ENCODE results near the gene FXYD4. TPM values are rescaled to one million over a fixed set of nuclear protein-coding genes. Genes with fewer than 3 reads are reported as not detected.

Gene FXYD4
- total RNA-seq, 1 donor from 2014 or later, result not detected

GRCh38 chr10:43369921-43370320, 1.5 kb upstream of the FXYD4 start:
- Mint-ChIP-seq H3K4me1 (no peaks in the 10 kb centered on the region), H3K9me3 (no peaks in the 10 kb centered on the region), H3K36me3 (ENCODE audit: low read depth) (no peaks in the 10 kb centered on the region), H3K4me3 (no peak overlapping the region), H3K27me3 (no peaks in the 10 kb centered on the region), H3K27ac (no peak overlapping the region)
- DNase-seq (no peak), ATAC-seq (ENCODE audit: low read depth) (no peak)
- TF ChIP-seq CTCF (IDR thresholded peaks at IDR 0.05), result no peak
- POLR2A ChIA-PET, result no interaction called here
- intact Hi-C loops (cut with micrococcal nuclease), result no loop called here
- CTCF ChIA-PET, result no interaction called here

GRCh38 chr10:43370671-43371215, 693 bp upstream of the FXYD4 start:
- no peak for DNase-seq
- Mint-ChIP-seq H3K4me3 (no peak overlapping the region), H3K27me3 (no peaks in the 10 kb centered on the region), H3K4me1 (no peaks in the 10 kb centered on the region), H3K36me3 (ENCODE audit: low read depth) (no peaks in the 10 kb centered on the region), H3K9me3 (no peaks in the 10 kb centered on the region), H3K27ac (no peak overlapping the region)
- no peak for ATAC-seq (ENCODE audit: low read depth)
- TF ChIP-seq CTCF (IDR thresholded peaks at IDR 0.05), result no peak
- POLR2A ChIA-PET, result no interaction called here
- CTCF ChIA-PET, result interaction anchor here (1.2 kb wide), 1 partner anchor 90 kb away, joined by 3 read pairs; no protein-coding TSS in a partner anchor
- intact Hi-C loops (cut with micrococcal nuclease), result no loop called here

GRCh38 chr10:43372765-43373361, 1.4 kb downstream of the FXYD4 start:
- DNase-seq, result no peak
- Mint-ChIP-seq H3K4me1 (no peaks in the 10 kb centered on the region), H3K36me3 (ENCODE audit: low read depth) (no peaks in the 10 kb centered on the region), H3K4me3 (no peak overlapping the region), H3K27me3 (no peaks in the 10 kb centered on the region), H3K27ac (no peak overlapping the region), H3K9me3 (no peaks in the 10 kb centered on the region)
- CTCF ChIA-PET, result no interaction called here
- TF ChIP-seq CTCF (IDR thresholded peaks at IDR 0.05), result no peak
- POLR2A ChIA-PET, result interaction anchor here (0.6 kb wide), 1 partner anchor 10 kb away, joined by 4 read pairs; no protein-coding TSS in a partner anchor
- intact Hi-C loops (cut with micrococcal nuclease), result no loop called here
- ATAC-seq (ENCODE audit: low read depth), result no peak

GRCh38 chr10:43373461-43373860, 2.0 kb downstream of the FXYD4 start:
- CTCF ChIA-PET, result no interaction called here
- H3K4me1 Mint-ChIP-seq, result no peaks in the 10 kb centered on the region
- intact Hi-C loops (cut with micrococcal nuclease), result no loop called here
- ATAC-seq (ENCODE audit: low read depth), result no peak
- no peak overlapping the region for H3K27ac Mint-ChIP-seq
- no peak for TF ChIP-seq CTCF (IDR thresholded peaks at IDR 0.05)
- H3K36me3 Mint-ChIP-seq (ENCODE audit: low read depth), result no peaks in the 10 kb centered on the region
- H3K4me3 Mint-ChIP-seq, result no peak overlapping the region
- DNase-seq, result no peak
- POLR2A ChIA-PET, result no interaction called here
- no peaks in the 10 kb centered on the region for H3K27me3 Mint-ChIP-seq
- no peaks in the 10 kb centered on the region for H3K9me3 Mint-ChIP-seq

GRCh38 chr10:43374194-43374593, 2.8 kb downstream of the FXYD4 start:
- Mint-ChIP-seq H3K27me3 (no peaks in the 10 kb centered on the region), H3K27ac (no peak overlapping the region), H3K4me1 (no peaks in the 10 kb centered on the region), H3K9me3 (no peaks in the 10 kb centered on the region), H3K36me3 (ENCODE audit: low read depth) (no peaks in the 10 kb centered on the region), H3K4me3 (no peak overlapping the region)
- intact Hi-C loops (cut with micrococcal nuclease), result no loop called here
- ChIA-PET CTCF (no interaction called here), POLR2A (interaction anchor here (0.6 kb wide), 1 partner anchor 11 kb away, joined by 7 read pairs; no protein-coding TSS in a partner anchor)
- ATAC-seq (ENCODE audit: low read depth) (no peak), DNase-seq (no peak)
- no peak for TF ChIP-seq CTCF (IDR thresholded peaks at IDR 0.05)
